Breast epithelium (tissue), 3 donors: ENCODE measurements around the gene PRIMA1.

Source experiments
- CTCF ChIP-seq, 3 donors: fragments of 450-650 bp; IDR thresholded peaks; one replicate each; pipeline ENCODE4 v1.5.1; 2016 to 2017; ENCODE audit warnings: antibody characterized with exemption in 3 of 3, mild to moderate bottlenecking in 3 of 3, moderate library complexity in 3 of 3
- POLR2A ChIP-seq: fragments of 450-650 bp; IDR thresholded peaks from one replicate; pipeline ENCODE4 v1.6.1; 2016; ENCODE audit warnings: antibody characterized with exemption, mild to moderate bottlenecking, moderate library complexity

GRCh38 chr14:93792391-93792790 lies 4.1 kb upstream of the PRIMA1 start:
- TF ChIP-seq CTCF (IDR thresholded peaks at IDR 0.05) (no peak), POLR2A (no peak)
